Ishikawa (cell line): ENCODE results near the gene TAF15.

Experiments used
- CEBPB ChIP-seq: IDR thresholded peaks from 2 replicates; pipeline ENCODE4 v1.6.1; 2012
- CREB1 ChIP-seq: IDR thresholded peaks from 2 replicates; pipeline ENCODE4 v1.6.1; 2012; ENCODE audit warnings: low read depth
- EP300 ChIP-seq: IDR thresholded peaks from 2 replicates; pipeline ENCODE4 v1.6.1; 2012; ENCODE audit warnings: borderline replicate concordance
- RAD21 ChIP-seq: IDR thresholded peaks from 2 replicates; pipeline ENCODE4 v1.6.1; 2012; ENCODE audit warnings: low read depth
- TAF1 ChIP-seq: IDR thresholded peaks from 2 replicates; pipeline ENCODE4 v1.6.1; 2012; ENCODE audit warnings: low read depth, mild to moderate bottlenecking
- YY1 ChIP-seq: IDR thresholded peaks from 2 replicates; pipeline ENCODE4 v1.6.1; 2012; ENCODE audit warnings: low read depth
- TF ChIP-seq, protein P1 (sequence below): IDR thresholded peaks from 2 replicates; pipeline ENCODE4 v1.6.1; 2012
- TF ChIP-seq, protein P2 (sequence below): IDR thresholded peaks from 2 replicates; pipeline ENCODE4 v1.6.1; 2012; ENCODE audit warnings: low read depth, mild to moderate bottlenecking

DNA sequence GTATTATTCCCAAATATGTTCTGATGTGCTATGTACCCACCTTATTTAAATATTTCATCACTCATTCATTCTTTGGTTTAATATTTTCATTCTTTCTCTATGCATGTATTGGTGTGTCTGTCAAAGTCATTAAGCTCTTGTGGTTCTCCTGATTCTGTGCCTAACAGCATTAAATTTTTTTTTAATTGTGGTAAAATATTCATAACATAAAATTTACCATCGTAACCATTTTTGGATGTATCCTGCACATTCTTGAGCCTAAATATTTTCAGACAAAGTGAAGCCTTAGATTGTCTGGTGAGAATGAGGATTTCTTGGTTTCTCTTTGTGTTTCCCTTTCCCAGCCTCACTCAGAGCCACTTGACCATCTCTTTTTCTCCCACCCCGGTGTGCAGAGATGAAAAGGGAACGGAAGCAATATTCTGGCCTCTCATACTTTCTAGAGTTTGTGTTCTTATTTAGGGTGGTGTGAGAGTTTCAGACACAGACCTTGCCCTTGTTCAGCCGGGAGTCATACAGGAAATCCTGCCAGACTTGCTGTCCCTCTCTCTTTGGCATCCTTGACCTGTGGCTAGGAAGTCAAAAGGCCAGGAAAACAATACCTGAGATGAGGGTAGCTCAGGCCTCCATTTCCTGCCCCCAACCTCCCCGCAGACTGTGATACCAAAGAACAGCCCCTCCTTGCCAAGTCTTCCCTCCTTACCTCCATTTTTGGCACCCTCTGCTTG lies 66.0 kb downstream of the TAF15 start:
- no peak for TF ChIP-seq RAD21
- TF ChIP-seq, protein P1, sequence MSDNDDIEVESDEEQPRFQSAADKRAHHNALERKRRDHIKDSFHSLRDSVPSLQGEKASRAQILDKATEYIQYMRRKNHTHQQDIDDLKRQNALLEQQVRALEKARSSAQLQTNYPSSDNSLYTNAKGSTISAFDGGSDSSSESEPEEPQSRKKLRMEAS = no peak
- TF ChIP-seq CREB1 = no peak
- TF ChIP-seq CEBPB = no peak
- TF ChIP-seq, protein P2, sequence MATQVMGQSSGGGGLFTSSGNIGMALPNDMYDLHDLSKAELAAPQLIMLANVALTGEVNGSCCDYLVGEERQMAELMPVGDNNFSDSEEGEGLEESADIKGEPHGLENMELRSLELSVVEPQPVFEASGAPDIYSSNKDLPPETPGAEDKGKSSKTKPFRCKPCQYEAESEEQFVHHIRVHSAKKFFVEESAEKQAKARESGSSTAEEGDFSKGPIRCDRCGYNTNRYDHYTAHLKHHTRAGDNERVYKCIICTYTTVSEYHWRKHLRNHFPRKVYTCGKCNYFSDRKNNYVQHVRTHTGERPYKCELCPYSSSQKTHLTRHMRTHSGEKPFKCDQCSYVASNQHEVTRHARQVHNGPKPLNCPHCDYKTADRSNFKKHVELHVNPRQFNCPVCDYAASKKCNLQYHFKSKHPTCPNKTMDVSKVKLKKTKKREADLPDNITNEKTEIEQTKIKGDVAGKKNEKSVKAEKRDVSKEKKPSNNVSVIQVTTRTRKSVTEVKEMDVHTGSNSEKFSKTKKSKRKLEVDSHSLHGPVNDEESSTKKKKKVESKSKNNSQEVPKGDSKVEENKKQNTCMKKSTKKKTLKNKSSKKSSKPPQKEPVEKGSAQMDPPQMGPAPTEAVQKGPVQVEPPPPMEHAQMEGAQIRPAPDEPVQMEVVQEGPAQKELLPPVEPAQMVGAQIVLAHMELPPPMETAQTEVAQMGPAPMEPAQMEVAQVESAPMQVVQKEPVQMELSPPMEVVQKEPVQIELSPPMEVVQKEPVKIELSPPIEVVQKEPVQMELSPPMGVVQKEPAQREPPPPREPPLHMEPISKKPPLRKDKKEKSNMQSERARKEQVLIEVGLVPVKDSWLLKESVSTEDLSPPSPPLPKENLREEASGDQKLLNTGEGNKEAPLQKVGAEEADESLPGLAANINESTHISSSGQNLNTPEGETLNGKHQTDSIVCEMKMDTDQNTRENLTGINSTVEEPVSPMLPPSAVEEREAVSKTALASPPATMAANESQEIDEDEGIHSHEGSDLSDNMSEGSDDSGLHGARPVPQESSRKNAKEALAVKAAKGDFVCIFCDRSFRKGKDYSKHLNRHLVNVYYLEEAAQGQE = no peak
- no peak for TF ChIP-seq EP300
- no peak for TF ChIP-seq YY1
- no peak for TF ChIP-seq TAF1
